ENCODE measurements around the gene IQCF5. TPM values are rescaled to one million over a fixed set of nuclear protein-coding genes. Genes with fewer than 3 reads are reported as not detected.

Gene IQCF5
- total and polyA plus RNA-seq, 9 of the 15 experiments (the other 6 are each of a cell fraction or from before 2014, with no cell fraction given): not detected

GRCh38 chr3:51876186-51876585 is 785 bp upstream of the IQCF5 start:
- TF ChIP-seq PHB2 (IDR thresholded peaks at IDR 0.05; ENCODE audit: low read depth) (no peak), IRF9 (tag; IDR thresholded peaks at IDR 0.05) (no peak), ZFP30 (CRISPR knock-in tag; IDR thresholded peaks at IDR 0.05; ENCODE audit: borderline replicate concordance) (no peak), ZNF41 (CRISPR knock-in tag; conservative IDR thresholded peaks at IDR 0.05) (no peak), L3MBTL2 (IDR thresholded peaks at IDR 0.05) (no peak), DEAF1 (CRISPR knock-in tag; IDR thresholded peaks at IDR 0.05) (no peak), SIRT6 (IDR thresholded peaks at IDR 0.05; ENCODE audit: low read depth, low read length) (no peak), MEF2D (tag; conservative IDR thresholded peaks at IDR 0.05; ENCODE audit: low read depth) (no peak), POLR2B (IDR thresholded peaks at IDR 0.05; ENCODE audit: low read depth, partially characterized antibody) (no peak), PTBP1 (IDR thresholded peaks at IDR 0.05; ENCODE audit: low read depth, low read length) (no peak), TAF1 (IDR thresholded peaks at IDR 0.05; ENCODE audit: control insufficient read depth, extremely low read depth, insufficient read depth, low read length, severe bottlenecking) (no peak), SIX5 (IDR thresholded peaks at IDR 0.05; ENCODE audit: borderline replicate concordance in 1 of 2, insufficient read depth in 1 of 2, low read depth in 1 of 2, low read length in 2 of 2) (no peak), ZBTB33 (CRISPR knock-in tag; IDR thresholded peaks at IDR 0.05) (no peak)
- Histone ChIP-seq H3K36me3 (ENCODE audit: control insufficient read depth, insufficient read depth, low read length) (no peaks in the 10 kb centered on the region), H3K4me2 (ENCODE audit: insufficient read depth, low read length) (no peak overlapping the region), H3K9me1 (ENCODE audit: control insufficient read depth, insufficient read depth, low read length) (no peaks in the 10 kb centered on the region), H3K27ac (ENCODE audit: extremely low read depth, low read depth, low read length) (no peak overlapping the region), H3K79me2 (ENCODE audit: control insufficient read depth, insufficient read depth, low read length) (no peaks in the 10 kb centered on the region), H3K9me3 (replicated peaks; ENCODE audit: control insufficient read depth, insufficient read depth, low read depth, low read length) (no peaks in the 10 kb centered on the region), H3K4me1 (replicated peaks in 1 of 2; ENCODE audit: control insufficient read depth in 2 of 2, insufficient read depth in 2 of 2, low read length in 2 of 2) (no peaks in the 10 kb centered on the region), H3K4me3 (no peak overlapping the region), H3K9ac (ENCODE audit: insufficient read depth in 1 of 2, low read depth in 2 of 2, low read length in 2 of 2) (no peak overlapping the region), H4K20me1 (replicated peaks; ENCODE audit: control insufficient read depth, insufficient read depth, low read length) (no peaks in the 10 kb centered on the region), H3K27me3 (ENCODE audit: control insufficient read depth in 2 of 2, insufficient read depth in 2 of 2, low read length in 2 of 2) (peaks cover 0 to 10% of the 10 kb centered on the region in 2 experiments; a peak in 2 of 5 replicates), H2AFZ (ENCODE audit: low read depth, low read length) (no peak overlapping the region)
- CTCF ChIA-PET (ENCODE audit: low intra/inter-chr PET ratio): no interaction called here
- BruUV-seq (replicated peaks): no TSS peak
- in situ Hi-C loops (cut with MboI) (no loop called here), intact Hi-C loops (cut with micrococcal nuclease) (no loop called here)
- POLR2A ChIA-PET: no interaction called here
- FAIRE-seq (no peak), DNase-seq (ENCODE audit: extremely low read depth in 1 of 4, low spot score in 3 of 4) (no peak), ATAC-seq (no peak)
- WGBS (ENCODE audit: insufficient coverage, low coverage, missing lambda C conversion rate): 0% methylated on average over 5 of the region's 6 CpGs

All from K562 (cell line).